Kidney (tissue), 14 donors: ENCODE measurements around the gene MYBPHL. TPM values are rescaled to one million over a fixed set of nuclear protein-coding genes. Genes with fewer than 3 reads are reported as not detected.

Experiments used
- DNase-seq, 5 donors: peaks; one replicate each; pipeline ENCODE4 v3.0.0-alpha.2; 2013 to 2020
- FAIRE-seq: peaks from 2 replicates; lab custom pipeline; 2012; peaks lifted over from hg19 to GRCh38; lab: Jason Lieb, UNC
- H3K27ac ChIP-seq, 2 donors: one replicate each; pipeline ENCODE4 v1.7.0; 2013; ENCODE audit warnings: low read depth in 2 of 2, low read length in 2 of 2, inconsistent platforms in 1 of 2
- H3K27me3 ChIP-seq: one replicate; pipeline ENCODE4 v1.7.1; 2013; ENCODE audit warnings: low read length, inconsistent platforms; ENCODE audit not compliant: control insufficient read depth, insufficient read depth
- H3K36me3 ChIP-seq, 3 donors: one replicate each; pipeline versions ENCODE4 v1.7.0 to v1.7.1; 2013; ENCODE audit warnings: low read length in 3 of 3, control low read depth in 1 of 3, inconsistent platforms in 1 of 3; ENCODE audit not compliant: insufficient read depth in 3 of 3, control insufficient read depth in 2 of 3
- H3K4me1 ChIP-seq, 3 donors: one replicate each; pipeline versions ENCODE4 v1.7.0 to v1.7.1; 2013; ENCODE audit warnings: low read length in 3 of 3, inconsistent platforms in 1 of 3, low read depth in 1 of 3; ENCODE audit not compliant: control insufficient read depth in 2 of 3, insufficient read depth in 2 of 3
- H3K4me3 ChIP-seq, 3 donors: one replicate each; pipeline versions ENCODE4 v1.7.0 to v1.8.1; 2013; ENCODE audit warnings: low read length in 3 of 3, control low read depth in 1 of 3, inconsistent platforms in 1 of 3
- H3K9ac ChIP-seq, 3 donors: one replicate each; pipeline versions ENCODE4 v1.7.0 to v1.7.1; 2013; ENCODE audit warnings: low read length in 3 of 3, control low read depth in 1 of 3, inconsistent platforms in 1 of 3
- H3K9me3 ChIP-seq, 3 donors: one replicate each; pipeline versions ENCODE4 v1.7.0 to v1.7.1; 2013; ENCODE audit warnings: low read length in 3 of 3, control low read depth in 1 of 3, inconsistent platforms in 1 of 3; ENCODE audit not compliant: control insufficient read depth in 2 of 3, insufficient read depth in 1 of 3
- CTCF ChIP-seq: IDR thresholded peaks from 3 replicates; pipeline ENCODE4 v1.5.1; 2012; ENCODE audit warnings: mild to moderate bottlenecking, moderate library complexity, borderline replicate concordance; ENCODE audit not compliant: insufficient read depth; ENCODE audit errors: extremely low read depth
- intact Hi-C: fragments of 100-400 bp; cut with DNase I; formaldehyde crosslinking; loops from one replicate; pipeline ENCODE4 v1.11.1; 2022
- polyA plus RNA-seq: library from polyadenylated mRNA; stranded (reverse); fragments of 350-450 nt; fragmentation: Illumina TruSeq; extraction: RNeasy Lipid Tissue Mini Kit (QIAGEN cat#74804); gene quantifications from one replicate; pipeline ENCODE4 v1.2.3, GENCODE V29; 2014; ENCODE audit warnings: low read depth, low replicate concordance; ENCODE audit not compliant: insufficient read depth
- total RNA-seq: library from RNA; stranded (reverse); fragmentation: NEBNext Ultra II Directional; extraction: Animal tissue kit (Norgen Biotek cat#: 25700); gene quantifications from one replicate; pipeline ENCODE4 v1.2.1, GENCODE V29; 2021
- donor health status: control.
- donor health status: control.
- donor health status: control.
- donor health status: control.
- donor health status: control.
- donor health status: DM: yes; HTN: yes; CAD: no.
- donor health status: Normal renal cell carcinoma (clear cell type).

MYBPHL gene
- total and polyA plus RNA-seq, 2 donors from 2014 or later = 0.19 TPM; not detected in 1

DNA sequence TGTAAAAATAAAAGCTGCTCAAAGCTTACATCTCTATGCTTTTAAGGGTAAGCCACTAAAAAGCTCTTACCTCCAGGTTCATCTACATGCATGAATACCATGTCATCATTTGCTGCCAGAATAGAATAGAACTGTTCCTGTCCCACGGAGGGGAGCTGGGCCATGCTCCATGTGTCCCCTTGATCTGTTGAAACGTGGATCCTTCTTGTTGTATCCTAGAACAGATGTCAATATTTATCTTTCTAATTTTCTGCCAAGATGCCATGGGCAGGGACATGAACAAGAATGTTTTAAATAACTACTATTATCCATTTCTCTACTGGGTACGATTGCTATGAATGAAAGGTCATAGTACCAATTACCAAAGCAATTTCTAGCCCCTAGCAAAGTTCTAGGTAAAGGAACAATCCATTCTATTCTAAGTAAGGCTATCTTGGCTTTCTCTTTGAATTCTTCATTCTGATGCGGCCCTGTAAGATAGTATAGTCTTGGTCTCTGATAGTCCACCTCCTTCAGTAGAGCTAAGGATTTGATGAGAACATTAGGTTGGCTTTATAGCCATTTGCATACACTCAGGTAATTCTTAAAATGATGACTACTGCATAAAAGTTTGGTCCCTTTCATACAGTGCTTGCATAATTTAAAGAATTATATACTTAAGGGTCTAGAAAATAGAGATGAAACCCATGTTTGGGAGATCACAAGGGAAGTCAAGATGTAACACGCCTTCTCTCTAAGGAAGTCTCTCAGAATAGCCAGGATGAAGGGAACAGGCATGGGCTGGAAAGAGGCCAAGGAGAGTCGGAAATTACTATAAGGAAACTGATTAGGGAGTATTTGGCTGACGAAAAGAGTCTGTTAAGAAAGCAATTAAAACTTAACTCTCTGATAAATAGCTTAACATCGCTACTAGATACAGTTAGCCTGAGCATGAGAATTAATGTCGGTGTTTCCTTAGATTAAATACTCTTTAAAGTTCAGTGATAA is 35.4 kb upstream of the MYBPHL start:
- Histone ChIP-seq H3K36me3 (peaks cover 0 to 14% (median 12%) of the 10 kb centered on the region in 3 donors), H3K27ac (no peak overlapping the region), H3K4me1 (peaks cover 0 to 2% (median 0%) of the 10 kb centered on the region in 3 donors), H3K9me3 (no peaks in the 10 kb centered on the region), H3K9ac (no peak overlapping the region), H3K4me3 (no peak overlapping the region), H3K27me3 (no peaks in the 10 kb centered on the region)
- intact Hi-C loops = no loop called here
- TF ChIP-seq CTCF = no peak
- peak in 2 of 5 donors; percentile 54 to 83 for DNase-seq
- FAIRE-seq = no peak

GRCh38 chr1:109338608-109339007 is 31.8 kb upstream of the MYBPHL start:
- Histone ChIP-seq H3K27me3 (no peaks in the 10 kb centered on the region), H3K36me3 (peaks cover 0 to 23% (median 20%) of the 10 kb centered on the region in 3 donors), H3K4me3 (no peak overlapping the region), H3K27ac (no peak overlapping the region), H3K9ac (no peak overlapping the region), H3K9me3 (no peaks in the 10 kb centered on the region), H3K4me1 (peaks cover 0 to 2% (median 0%) of the 10 kb centered on the region in 3 donors)
- no peak for DNase-seq
- TF ChIP-seq CTCF = no peak
- intact Hi-C loops = no loop called here
- FAIRE-seq = no peak

DNA sequence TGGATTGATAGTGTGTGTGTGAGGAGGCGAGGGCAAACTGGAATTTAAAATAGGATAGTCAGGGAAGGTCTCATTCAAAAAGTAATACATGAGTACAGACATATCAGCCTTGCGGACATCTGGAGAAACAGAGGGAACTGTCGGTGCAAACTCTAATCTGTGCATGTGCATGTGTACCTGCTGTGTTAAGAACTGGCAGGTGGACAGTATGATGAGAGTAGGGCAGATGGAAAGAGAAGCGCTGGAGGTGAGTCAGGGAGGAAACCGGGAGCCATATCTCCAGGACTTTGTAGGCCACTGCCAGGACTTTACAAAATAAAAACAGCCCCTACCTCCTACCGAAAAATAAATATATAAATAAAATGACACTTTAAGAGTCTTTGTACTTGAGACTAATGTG is 31.3 kb upstream of the MYBPHL start:
- no peaks in the 10 kb centered on the region for H3K27me3 ChIP-seq
- peaks cover 0 to 2% (median 0%) of the 10 kb centered on the region in 3 donors for H3K4me1 ChIP-seq
- H3K9me3 ChIP-seq = no peaks in the 10 kb centered on the region
- TF ChIP-seq CTCF = no peak
- H3K36me3 ChIP-seq = peaks cover 0 to 23% (median 20%) of the 10 kb centered on the region in 3 donors
- DNase-seq = no peak
- no peak overlapping the region for H3K9ac ChIP-seq
- intact Hi-C loops = no loop called here
- no peak overlapping the region for H3K4me3 ChIP-seq
- H3K27ac ChIP-seq = no peak overlapping the region
- no peak for FAIRE-seq
